GM21737 (cell line): ENCODE measurements around the gene CLTCL1.

Source experiments
- ATAC-seq: cut with Tn5 transposase; IDR thresholded peaks from one replicate; pipeline ENCODE4 v1.9.1; 2021; ENCODE audit warnings: mild to moderate bottlenecking, moderate library complexity; ENCODE audit not compliant: unreplicated experiment

CLTCL1 gene

GRCh38 chr22:19152942-19153883 lies 138.3 kb downstream of the CLTCL1 start:
- no peak for ATAC-seq

DNA sequence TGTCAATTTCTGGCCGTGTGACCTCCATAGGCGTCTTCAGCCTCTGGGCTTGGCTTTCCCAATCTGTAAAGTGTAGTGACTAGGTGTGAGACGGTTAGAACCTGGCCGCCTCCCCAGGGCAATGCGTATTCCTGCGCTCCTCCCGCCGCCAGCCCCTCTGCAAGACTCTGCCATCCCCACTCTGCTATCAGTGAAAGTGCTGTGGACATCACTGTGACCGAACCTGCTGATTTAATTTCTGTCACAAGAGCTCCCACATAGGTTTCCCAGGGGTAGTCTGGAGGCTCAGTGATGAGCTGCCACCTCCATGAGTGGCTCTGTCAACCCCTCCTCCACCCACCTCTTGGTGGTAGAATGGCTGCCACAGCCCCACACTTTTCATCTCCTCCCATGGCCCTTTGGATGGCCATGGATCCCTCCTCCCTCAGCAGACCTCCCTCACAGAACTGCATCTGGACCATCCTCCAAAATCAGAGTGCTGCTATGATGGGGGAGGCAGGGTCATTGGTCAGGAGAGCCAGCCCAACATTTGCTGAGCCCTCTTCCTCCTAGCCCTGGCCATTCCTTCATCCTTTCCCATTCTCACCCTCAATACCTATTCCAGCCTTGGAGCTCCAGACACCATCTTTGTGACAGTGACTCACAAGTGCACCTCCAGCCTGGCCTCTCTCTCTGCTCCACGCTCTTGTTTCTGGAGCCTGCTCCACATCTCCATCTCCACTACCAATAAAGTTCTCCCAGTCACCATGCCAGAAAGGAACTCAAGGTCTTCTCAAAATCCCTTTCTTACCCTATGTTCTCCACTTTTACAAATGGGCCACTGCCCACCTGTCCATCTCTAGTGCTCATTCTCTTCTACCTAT lies 140.0 kb downstream of the CLTCL1 start:
- ATAC-seq, result no peak

DNA sequence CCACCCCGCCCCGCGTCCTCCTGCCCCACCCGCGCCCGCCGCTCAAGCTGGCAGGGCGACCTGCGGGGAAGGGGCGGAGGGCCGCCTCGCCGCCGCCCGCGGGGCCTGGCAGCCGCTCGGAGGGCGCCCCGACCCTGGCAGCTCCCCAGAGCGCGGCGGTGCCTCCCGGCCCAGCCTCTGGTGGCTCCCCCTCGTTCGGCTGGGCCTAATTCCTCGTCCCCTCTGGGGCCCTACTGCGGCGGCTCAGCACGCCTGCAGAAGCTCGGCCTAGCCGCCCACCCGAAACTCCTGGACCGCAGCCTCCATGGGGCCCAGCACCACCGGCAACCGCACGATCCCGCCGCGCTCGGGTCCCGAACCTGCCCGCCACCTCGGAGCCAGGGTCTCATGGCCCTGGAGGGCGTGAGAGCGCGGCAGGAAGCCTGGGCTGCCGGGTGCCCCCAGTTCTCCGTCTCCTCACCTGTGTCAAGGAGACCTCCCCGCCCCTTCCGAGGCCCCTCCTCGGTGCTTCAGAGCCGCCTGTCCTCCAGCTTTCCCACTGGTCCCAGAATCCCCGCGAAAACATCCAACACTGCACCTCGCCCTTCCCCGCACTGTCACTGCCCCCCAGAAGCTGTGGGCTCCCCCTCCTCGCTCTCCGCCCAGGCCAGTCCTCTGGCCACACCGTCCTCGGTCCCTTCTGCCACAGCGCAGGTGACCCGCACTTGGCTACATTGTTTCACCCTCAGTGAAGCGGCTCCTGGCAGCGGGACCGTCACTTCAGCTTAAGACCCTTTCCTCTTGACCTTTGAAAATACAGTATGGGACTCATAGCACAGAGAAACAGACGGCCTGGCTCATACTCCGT lies 140.8 kb downstream of the CLTCL1 start:
- no peak for ATAC-seq

DNA sequence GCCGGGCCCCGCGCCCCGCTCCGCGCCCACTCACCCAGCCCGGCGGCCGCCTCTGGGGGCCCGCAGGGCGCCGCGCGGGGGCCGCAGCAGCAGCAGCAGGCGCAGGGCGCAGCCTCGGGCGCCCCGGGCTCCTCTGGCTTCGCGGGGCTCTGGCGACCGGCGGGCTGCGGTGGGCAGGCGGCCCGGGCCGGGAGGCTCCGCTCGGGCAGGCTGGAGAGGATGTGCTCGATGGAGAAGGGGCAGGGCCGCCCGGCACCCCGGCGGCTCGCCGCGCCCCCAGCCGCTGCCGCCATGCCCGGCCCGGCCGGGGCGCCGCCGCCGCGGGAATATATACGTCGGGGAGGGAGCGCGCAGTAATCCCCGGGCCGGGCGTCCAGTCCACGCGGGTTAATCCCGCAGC lies 141.5 kb downstream of the CLTCL1 start, which contains the start of gene GSC2:
Gene GSC2, minus strand, starts transcription at position 302 of the 400 bp plus-strand sequence. Its CDS starts 9 bp downstream, at position 293.
- no peak for ATAC-seq

DNA sequence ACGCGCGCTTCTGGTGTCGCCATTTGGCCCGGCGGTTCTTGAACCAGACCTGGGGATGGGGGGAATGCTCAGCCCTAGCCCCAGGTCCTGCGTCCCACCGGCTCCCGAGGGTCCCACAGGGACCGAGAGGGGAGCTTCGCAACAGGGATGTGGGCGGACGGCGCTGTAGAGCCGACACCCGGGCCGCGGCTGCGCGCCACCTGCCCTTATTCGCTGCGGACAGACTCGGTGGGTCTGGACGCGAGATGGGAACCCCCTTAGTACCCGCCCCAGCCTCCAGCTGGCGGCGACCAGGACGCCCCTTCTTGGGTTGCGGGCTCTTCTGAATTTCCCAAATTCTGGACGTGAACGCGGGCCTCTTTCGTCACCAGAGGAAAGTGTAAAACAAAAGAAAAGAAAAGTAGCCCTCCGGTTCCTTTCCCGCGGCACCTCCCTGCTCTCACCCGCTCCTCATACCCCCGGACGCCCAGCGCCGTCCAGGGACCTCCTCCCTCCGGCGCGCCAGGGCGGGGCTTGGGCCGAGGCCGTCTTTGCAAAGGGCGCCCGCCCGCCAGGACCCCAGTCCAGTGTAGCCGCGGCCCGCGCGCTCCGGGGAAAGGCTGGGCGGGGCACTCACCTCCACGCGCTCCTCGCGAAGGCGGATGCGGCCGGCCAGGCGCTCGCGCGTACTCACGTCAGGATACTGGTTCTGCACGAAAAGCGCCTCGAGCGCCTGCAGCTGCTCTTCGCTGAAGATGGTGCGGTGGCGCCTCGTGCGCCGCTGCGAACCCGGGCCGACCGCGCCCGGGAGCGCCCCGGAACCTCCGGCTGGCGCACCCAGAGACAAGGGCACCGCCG lies 142.3 kb downstream of the CLTCL1 start:
- no peak for ATAC-seq

GRCh38 chr22:19148417-19149046 lies 143.0 kb downstream of the CLTCL1 start:
- no peak for ATAC-seq

DNA sequence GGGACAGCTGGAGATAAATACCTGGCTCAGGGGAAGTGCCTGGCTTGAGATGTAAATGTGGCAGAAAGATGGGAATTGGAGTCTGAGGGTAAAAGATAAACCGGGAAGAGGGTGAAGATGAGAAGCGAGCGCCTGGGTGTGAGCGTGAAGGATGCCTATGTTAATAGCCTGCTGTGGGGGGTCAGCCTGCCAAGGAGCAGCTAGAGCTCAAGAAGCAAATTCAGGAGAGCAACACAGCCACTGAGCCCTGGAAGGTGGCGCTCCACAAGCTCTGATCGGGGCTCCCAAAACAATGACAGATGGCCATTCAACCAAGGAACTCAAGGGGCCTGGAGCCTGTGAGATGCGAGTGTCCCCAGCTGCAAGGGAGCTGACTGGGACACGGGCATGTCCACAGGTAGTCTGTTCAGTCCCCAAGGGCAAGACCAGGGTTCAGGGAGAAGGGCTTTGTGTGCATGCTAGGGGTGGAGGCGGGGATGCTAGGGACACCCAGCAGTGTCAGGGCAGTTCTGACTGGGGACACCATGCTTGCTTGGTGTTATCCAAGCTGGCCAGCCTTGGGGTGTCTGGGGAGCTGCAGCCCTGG lies 144.2 kb downstream of the CLTCL1 start:
- no peak for ATAC-seq

DNA sequence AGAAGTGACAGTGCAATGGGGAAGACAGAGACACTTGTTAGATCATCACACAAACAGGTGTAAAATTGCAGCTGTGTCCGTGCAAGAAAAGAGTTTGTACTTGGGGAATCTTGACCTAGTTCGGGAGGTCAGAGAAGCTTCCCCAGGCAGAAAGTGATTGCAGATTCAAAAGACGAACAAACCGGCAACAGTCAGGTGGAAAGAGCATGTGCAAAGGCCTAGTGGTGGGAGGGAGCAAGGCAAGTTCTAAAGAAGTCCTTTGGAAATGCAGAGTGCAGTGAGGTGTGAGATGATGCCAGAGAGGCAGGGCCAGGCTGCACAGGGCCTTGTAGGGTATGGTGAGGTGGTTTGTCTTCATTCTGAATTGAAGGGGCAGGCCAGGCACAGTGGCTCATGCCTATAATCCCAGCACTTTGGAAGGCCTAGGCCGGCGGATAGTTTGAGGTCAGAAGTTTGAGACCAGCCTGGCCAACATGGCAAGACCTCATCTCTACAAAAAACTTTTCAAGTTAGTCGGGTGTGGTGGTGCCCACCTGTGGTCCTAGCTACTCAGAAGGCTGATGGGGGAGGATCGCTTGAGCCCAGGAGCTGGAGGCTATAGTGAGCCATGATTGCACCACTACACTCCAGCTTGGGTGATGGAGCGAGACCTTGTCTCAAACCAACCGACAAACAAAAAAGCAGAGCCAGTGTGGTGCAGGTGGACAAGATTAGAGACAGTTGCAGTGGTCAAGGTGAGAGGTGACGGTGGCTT lies 145.1 kb downstream of the CLTCL1 start:
- ATAC-seq, result no peak

DNA sequence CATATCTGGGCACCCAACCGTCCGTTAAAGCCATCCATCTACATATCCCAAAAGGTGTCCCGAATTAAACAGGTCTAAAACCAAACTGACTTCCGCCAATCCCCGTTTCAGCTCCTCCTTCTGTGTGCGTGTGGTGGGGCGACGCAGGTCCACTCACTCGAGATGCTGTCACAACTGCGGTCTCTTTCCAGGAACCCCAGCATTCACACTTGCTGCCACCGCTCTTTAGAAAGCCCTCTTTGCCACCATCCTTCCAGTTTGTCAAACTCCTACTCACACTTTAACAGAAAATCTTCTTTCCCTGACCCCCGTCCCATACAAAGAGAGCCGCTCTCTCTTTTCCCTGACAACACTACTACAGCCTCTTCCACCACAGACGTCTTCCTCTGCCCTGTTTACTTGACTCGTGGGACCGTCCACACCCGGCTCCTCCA lies 147.5 kb downstream of the CLTCL1 start:
- ATAC-seq, result no peak

DNA sequence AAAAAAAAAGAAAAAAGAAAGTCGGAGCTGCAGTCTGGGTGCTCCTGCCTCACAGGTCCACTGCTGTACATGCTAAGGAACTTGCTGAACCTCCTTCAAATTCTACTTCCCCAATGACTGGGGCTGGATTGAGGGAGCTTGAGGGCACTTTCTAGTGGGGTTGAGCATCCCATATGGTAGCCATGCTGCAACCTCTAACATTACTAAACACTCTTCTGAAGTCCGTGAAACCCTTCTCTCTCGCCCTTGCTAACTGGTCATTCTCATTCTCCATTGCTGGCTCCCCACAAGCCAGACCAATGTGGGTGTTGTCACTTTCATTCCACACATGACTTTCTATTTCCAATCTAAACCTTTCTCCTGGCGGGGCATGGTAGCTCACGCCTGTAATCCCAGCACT lies 148.3 kb downstream of the CLTCL1 start:
- ATAC-seq, result no peak

- ATAC-seq, result no peak
These were observed 149.1 kb downstream of the CLTCL1 start for GRCh38 chr22:19142394-19142793.

GRCh38 chr22:19139974-19140373 lies 151.5 kb downstream of the CLTCL1 start:
- ATAC-seq, result no peak

GRCh38 chr22:19139001-19139356 lies 152.5 kb downstream of the CLTCL1 start:
- no peak for ATAC-seq

DNA sequence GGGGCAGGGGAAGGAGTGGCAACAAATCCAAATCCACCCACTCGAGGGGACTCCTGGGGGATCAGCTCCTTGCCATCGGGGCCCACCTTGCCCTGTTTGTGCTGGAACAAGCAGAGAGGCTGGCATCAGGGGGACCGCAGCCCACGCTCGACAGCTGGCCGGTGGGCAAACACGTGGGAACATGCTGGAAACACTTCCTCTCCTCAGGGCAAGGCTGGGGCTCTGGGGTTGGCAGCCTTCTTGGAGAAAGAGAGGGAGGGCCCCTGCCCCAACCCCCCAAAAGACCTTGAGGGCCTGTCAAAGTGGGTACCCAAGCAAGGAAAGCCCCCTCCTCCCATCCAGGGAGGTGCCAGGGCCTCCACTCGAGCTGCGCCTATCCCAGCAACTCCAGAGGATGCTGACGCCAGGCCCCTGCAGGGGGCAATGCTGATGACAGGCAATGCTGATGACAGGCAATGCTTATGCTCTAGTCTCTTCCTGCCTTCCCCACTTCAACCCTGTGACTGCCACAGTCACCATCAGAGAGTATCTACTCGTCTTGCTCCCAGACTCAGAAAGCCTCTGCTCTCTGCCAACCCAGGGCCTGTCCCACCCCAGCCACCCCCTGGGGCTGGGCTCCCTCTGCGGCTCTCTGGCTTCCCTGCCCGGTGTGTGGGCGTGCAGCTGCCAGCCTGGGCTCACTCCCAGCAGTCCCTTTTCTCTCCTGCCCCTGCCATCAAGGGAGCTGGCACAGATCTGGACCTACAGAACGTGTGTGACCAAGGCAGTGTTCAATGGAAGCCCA lies 153.1 kb downstream of the CLTCL1 start:
- no peak for ATAC-seq

DNA sequence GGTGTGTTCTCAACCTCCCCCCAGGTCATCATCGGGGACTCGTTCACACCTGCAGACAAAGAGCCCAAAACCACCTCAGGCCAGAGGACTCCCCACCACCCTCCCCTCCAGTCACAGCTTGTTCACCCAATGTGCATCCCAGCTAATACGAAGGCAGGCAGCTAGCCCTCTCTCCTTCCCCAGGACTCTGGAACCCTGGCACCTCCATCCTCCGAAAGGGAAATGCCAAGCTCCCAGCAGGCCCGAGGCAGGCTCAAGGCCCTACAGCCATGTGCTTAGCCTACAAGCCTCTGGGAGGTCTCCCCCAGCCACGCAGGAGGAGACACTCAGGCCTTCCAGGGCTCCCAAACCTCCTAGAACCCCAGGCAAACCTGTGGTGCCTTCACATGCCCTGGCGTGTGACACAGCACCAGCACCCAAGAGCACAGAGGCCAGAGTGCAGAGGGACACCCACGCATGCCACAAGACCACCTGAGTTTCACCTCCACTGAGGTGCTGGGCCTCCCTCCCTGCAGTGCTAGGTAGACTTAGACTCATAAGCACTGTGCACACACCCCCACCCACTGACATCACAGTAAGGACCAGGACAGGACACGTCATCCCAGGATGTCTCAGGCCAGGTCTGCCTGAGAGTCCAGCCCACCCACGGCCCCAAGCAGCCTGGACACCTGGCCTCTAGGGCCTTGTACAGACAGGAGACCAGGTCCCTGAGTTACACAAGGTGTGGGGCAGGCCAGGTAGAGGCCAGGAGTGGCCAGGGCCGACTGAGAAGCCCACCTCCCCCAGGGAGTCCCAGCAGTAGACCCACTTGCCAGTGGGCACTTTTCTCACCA lies 153.9 kb downstream of the CLTCL1 start:
- no peak for ATAC-seq

- ATAC-seq, result no peak
These were observed 154.6 kb downstream of the CLTCL1 start for GRCh38 chr22:19136915-19137314.

DNA sequence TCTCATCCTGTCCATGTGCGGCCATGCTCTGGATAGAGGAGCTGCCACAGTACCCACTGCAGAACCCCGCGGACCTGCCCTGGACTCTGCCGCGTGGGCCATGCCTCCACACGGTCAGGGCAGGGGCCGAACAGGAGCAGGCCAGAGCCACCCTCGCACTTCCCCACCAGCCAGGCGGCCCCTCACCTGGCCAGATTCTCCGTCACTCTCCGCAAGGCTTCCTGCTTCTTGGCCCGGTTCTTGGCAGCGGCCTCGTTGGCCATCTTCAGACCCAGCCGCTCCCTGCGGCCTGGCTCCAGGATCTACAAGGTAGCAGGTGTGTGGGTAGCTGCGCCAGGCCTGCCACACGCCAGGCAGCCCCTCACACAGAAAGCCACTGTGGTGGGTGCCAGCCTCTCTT lies 156.6 kb downstream of the CLTCL1 start:
- no peak for ATAC-seq
